ENCODE measurements around the gene ALPI. TPM values are rescaled to one million over a fixed set of nuclear protein-coding genes. Genes with fewer than 3 reads are reported as not detected.
"Not testable (repeated sequence)": the region's sequence is repeated elsewhere in the genome, so short reads cannot be mapped to it uniquely, and the experiment has no call there.

ALPI gene
- total RNA-seq (2021; ENCODE audit: unreplicated experiment), result not detected
- 0.19 TPM for polyA plus RNA-seq (2012; ENCODE audit: insufficient read length)
- Bru-seq, nascent RNA, result not detected
- not detected for BruChase-seq, experiment 1, labeled RNA remaining after a 2-hour chase
- not detected for BruChase-seq, experiment 2, labeled RNA remaining after a 6-hour chase
- long read RNA-seq, result 0 reads

DNA sequence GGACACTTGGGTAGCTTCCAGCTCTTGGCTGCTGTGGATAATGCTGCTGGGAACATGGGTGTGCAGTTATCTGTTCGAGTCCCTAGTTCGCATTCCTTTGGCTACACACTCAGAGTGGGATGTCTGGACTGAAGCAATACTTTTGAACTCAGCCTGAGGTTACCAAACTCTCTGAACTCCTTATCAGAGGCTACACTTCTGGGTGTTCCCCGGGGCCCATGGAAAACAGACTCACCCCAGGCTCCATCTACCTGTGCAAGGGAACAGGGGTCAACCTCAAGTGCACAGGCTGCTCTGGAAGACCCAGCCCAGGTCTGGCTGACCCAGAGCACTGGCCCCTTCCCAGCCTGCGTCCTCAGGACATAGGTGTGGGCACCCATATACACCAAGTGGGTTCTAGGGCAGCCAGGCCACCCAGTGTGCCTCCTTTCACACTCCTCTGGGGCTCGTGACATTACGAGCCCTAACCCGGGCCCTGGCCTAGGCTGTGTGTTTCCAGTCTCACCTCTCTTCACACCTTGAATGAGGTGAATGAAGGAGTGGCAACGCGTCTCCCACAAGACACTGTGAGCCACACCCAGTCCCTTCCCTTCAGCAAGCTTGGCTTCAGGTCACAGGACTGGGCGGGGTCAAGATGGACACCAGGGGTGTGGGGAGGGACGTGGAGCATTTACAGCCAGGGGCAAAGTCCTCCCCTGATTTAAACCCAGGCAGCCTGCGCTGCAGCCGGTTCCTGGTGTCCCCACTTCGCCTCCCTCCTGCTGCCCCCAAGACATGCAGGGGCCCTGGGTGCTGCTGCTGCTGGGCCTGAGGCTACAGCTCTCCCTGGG, at the start of gene ALPI:
TSS of gene ALPI (plus strand) at position 728 of the 830 bp plus-strand sequence. CDS start at position 775, 47 bp downstream.
- intact Hi-C loops (cut with micrococcal nuclease; ENCODE audit: unreplicated experiment), result no loop called here
- ATAC-seq, result no peak
- TF ChIP-seq, protein P1, sequence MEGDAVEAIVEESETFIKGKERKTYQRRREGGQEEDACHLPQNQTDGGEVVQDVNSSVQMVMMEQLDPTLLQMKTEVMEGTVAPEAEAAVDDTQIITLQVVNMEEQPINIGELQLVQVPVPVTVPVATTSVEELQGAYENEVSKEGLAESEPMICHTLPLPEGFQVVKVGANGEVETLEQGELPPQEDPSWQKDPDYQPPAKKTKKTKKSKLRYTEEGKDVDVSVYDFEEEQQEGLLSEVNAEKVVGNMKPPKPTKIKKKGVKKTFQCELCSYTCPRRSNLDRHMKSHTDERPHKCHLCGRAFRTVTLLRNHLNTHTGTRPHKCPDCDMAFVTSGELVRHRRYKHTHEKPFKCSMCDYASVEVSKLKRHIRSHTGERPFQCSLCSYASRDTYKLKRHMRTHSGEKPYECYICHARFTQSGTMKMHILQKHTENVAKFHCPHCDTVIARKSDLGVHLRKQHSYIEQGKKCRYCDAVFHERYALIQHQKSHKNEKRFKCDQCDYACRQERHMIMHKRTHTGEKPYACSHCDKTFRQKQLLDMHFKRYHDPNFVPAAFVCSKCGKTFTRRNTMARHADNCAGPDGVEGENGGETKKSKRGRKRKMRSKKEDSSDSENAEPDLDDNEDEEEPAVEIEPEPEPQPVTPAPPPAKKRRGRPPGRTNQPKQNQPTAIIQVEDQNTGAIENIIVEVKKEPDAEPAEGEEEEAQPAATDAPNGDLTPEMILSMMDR (IDR thresholded peaks at IDR 0.05), result no peak
- TF ChIP-seq TCF7L2 (IDR thresholded peaks at IDR 0.05; ENCODE audit: low read depth, low read length), result no peak
- no peak for TF ChIP-seq POLR2AphosphoS5 (IDR thresholded peaks at IDR 0.05; ENCODE audit: low read depth, low read length)
- TF ChIP-seq REST (IDR thresholded peaks at IDR 0.05; ENCODE audit: insufficient read depth in 1 of 2, low read depth in 2 of 2, low read length in 1 of 2), result no peak
- TF ChIP-seq SIN3A (IDR thresholded peaks at IDR 0.05; ENCODE audit: borderline replicate concordance, insufficient read depth, low read depth, low read length), result no peak
- Histone ChIP-seq H3K9me3 (ENCODE audit: control insufficient read depth, insufficient read depth, low read depth, low read length) (no peaks in the 10 kb centered on the region), H3K27ac (ENCODE audit: low read length) (no peak within 1 kb of the TSS), H3K4me1 (ENCODE audit: control insufficient read depth, insufficient read depth, low read length) (no peaks in the 10 kb centered on the region), H3K36me3 (ENCODE audit: control insufficient read depth, insufficient read depth, low read length) (no peaks in the 10 kb centered on the region), H3K27me3 (ENCODE audit: control insufficient read depth, insufficient read depth, low read length) (no peaks in the 10 kb centered on the region; the same call in 1 of the 2 replicates), H3K4me3 (ENCODE audit: low read depth in 2 of 2, low read length in 2 of 2) (no peak within 1 kb of the TSS)
- POLR2A ChIA-PET, result no interaction called here
- no peak for DNase-seq (ENCODE audit: low read depth, low spot score)
- CTCF ChIA-PET, result interaction anchor here (0.6 kb wide), 1 partner anchor 15 kb away, joined by 3 read pairs; no protein-coding TSS in a partner anchor
- no TSS peak for BruUV-seq (replicated peaks)
- in situ Hi-C loops (cut with HindIII; ENCODE audit: low pct_unique_long_range_greater_than_20kb, low sequenced_read_pairs), result no loop called here

- no peak for DNase-seq (ENCODE audit: low read depth, low spot score)
- ATAC-seq, result no peak
- in situ Hi-C loops (cut with HindIII; ENCODE audit: low pct_unique_long_range_greater_than_20kb, low sequenced_read_pairs), result no loop called here
- POLR2A ChIA-PET, result no interaction called here
- TF ChIP-seq SIN3A (IDR thresholded peaks at IDR 0.05; ENCODE audit: borderline replicate concordance, insufficient read depth, low read depth, low read length), result no peak
- BruUV-seq (replicated peaks), result no TSS peak
- CTCF ChIA-PET, result no interaction called here
- Histone ChIP-seq H3K36me3 (ENCODE audit: control insufficient read depth, insufficient read depth, low read length) (no peaks in the 10 kb centered on the region), H3K4me3 (ENCODE audit: low read depth in 2 of 2, low read length in 2 of 2) (no peak within 1 kb of the TSS), H3K4me1 (ENCODE audit: control insufficient read depth, insufficient read depth, low read length) (no peaks in the 10 kb centered on the region), H3K27me3 (ENCODE audit: control insufficient read depth, insufficient read depth, low read length) (no peaks in the 10 kb centered on the region), H3K27ac (ENCODE audit: low read length) (no peak within 1 kb of the TSS), H3K9me3 (ENCODE audit: control insufficient read depth, insufficient read depth, low read depth, low read length) (no peaks in the 10 kb centered on the region)
- intact Hi-C loops (cut with micrococcal nuclease; ENCODE audit: unreplicated experiment), result no loop called here
These were observed 49.2 kb upstream of the ALPI start, which contains the start of gene ALPG for GRCh38 chr2:232406556-232407310. ALPG (plus strand) TSS chr2:232406844; CDS start chr2:232406895, 51 bp downstream.

GRCh38 chr2:232407428-232408150, 48.4 kb upstream of the ALPI start:
- ATAC-seq; H3K27me3 ChIP-seq (ENCODE audit: control insufficient read depth, insufficient read depth, low read length); H3K36me3 ChIP-seq (ENCODE audit: control insufficient read depth, insufficient read depth, low read length); H3K27ac ChIP-seq (ENCODE audit: low read length); POLR2A ChIA-PET; H3K9me3 ChIP-seq (ENCODE audit: control insufficient read depth, insufficient read depth, low read depth, low read length); intact Hi-C loops (cut with micrococcal nuclease; ENCODE audit: unreplicated experiment); H3K4me3 ChIP-seq (ENCODE audit: low read depth in 2 of 2, low read length in 2 of 2); in situ Hi-C loops (cut with HindIII; ENCODE audit: low pct_unique_long_range_greater_than_20kb, low sequenced_read_pairs); H3K4me1 ChIP-seq (ENCODE audit: control insufficient read depth, insufficient read depth, low read length); DNase-seq (ENCODE audit: low read depth, low spot score); CTCF ChIA-PET: not testable (repeated sequence)
- TSS peak; percentile 97 for BruUV-seq (replicated peaks)

DNA sequence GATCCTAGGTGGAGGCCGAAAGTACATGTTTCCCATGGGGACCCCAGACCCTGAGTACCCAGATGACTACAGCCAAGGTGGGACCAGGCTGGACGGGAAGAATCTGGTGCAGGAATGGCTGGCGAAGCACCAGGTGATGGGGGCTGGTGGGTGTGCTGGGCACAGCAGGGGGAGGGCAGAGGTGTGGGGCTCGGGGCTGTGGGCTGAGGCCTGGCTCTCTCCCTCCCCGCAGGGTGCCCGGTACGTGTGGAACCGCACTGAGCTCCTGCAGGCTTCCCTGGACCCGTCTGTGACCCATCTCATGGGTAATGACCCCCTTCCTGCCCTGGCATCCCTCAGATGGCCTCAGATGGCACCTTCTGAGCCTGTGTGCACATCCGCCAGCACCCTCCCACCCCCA, 47.7 kb upstream of the ALPI start:
- BruUV-seq (replicated peaks); H3K27me3 ChIP-seq (ENCODE audit: control insufficient read depth, insufficient read depth, low read length); H3K9me3 ChIP-seq (ENCODE audit: control insufficient read depth, insufficient read depth, low read depth, low read length); H3K27ac ChIP-seq (ENCODE audit: low read length); H3K36me3 ChIP-seq (ENCODE audit: control insufficient read depth, insufficient read depth, low read length); H3K4me3 ChIP-seq (ENCODE audit: low read depth in 2 of 2, low read length in 2 of 2); H3K4me1 ChIP-seq (ENCODE audit: control insufficient read depth, insufficient read depth, low read length); DNase-seq (ENCODE audit: low read depth, low spot score); in situ Hi-C loops (cut with HindIII; ENCODE audit: low pct_unique_long_range_greater_than_20kb, low sequenced_read_pairs); intact Hi-C loops (cut with micrococcal nuclease; ENCODE audit: unreplicated experiment); POLR2A ChIA-PET; CTCF ChIA-PET; ATAC-seq: not testable (repeated sequence)
